GM21447 (cell line): ENCODE measurements around the gene ZBTB1.

Source experiments
- ATAC-seq: cut with Tn5 transposase; IDR thresholded peaks from one replicate; pipeline ENCODE4 v1.9.1; 2021; ENCODE audit not compliant: unreplicated experiment

Gene ZBTB1

GRCh38 chr14:64504310-64504896 lies at the start of gene ZBTB1:
TSS of gene ZBTB1 (plus strand) at chr14:64504770. CDS start at chr14:64521505, 16,735 bp downstream.
- peak; percentile 19 for ATAC-seq

- no peak for ATAC-seq
Measured at GRCh38 chr14:64459405-64460136, 45.0 kb upstream of the ZBTB1 start.

GRCh38 chr14:64461221-64461620 lies 43.3 kb upstream of the ZBTB1 start:
- no peak for ATAC-seq

GRCh38 chr14:64463195-64463594 lies 41.4 kb upstream of the ZBTB1 start:
- ATAC-seq, result no peak

GRCh38 chr14:64463873-64464272 lies 40.7 kb upstream of the ZBTB1 start:
- no peak for ATAC-seq

GRCh38 chr14:64464651-64465050 lies 39.9 kb upstream of the ZBTB1 start:
- no peak for ATAC-seq

- ATAC-seq, result peak; percentile 53
Measured at GRCh38 chr14:64465191-64465822, 39.3 kb upstream of the ZBTB1 start, which contains the start of gene AKAP5. TSS of gene AKAP5 (plus strand) at chr14:64465499. CDS start at chr14:64468395, 2,896 bp downstream.

- ATAC-seq, result peak; percentile 8
Measured at GRCh38 chr14:64465831-64466554, 38.6 kb upstream of the ZBTB1 start.

GRCh38 chr14:64467101-64467500 lies 37.5 kb upstream of the ZBTB1 start:
- ATAC-seq, result no peak

GRCh38 chr14:64467566-64467965 lies 37.0 kb upstream of the ZBTB1 start:
- no peak for ATAC-seq

- no peak for ATAC-seq
Measured at GRCh38 chr14:64468451-64468850, 36.1 kb upstream of the ZBTB1 start.

GRCh38 chr14:64474041-64474440 lies 30.5 kb upstream of the ZBTB1 start:
- ATAC-seq, result no peak

- no peak for ATAC-seq
Measured at GRCh38 chr14:64474698-64475097, 29.9 kb upstream of the ZBTB1 start.

- ATAC-seq, result no peak
Measured at GRCh38 chr14:64475585-64476273, 28.8 kb upstream of the ZBTB1 start.

- ATAC-seq, result no peak
Measured at GRCh38 chr14:64476438-64476837, 28.1 kb upstream of the ZBTB1 start.

GRCh38 chr14:64478634-64479250 lies 25.8 kb upstream of the ZBTB1 start:
- no peak for ATAC-seq

GRCh38 chr14:64488590-64489099 lies 15.9 kb upstream of the ZBTB1 start:
- no peak for ATAC-seq

GRCh38 chr14:64491637-64492036 lies 12.9 kb upstream of the ZBTB1 start:
- ATAC-seq, result no peak

GRCh38 chr14:64493455-64493854 lies 11.1 kb upstream of the ZBTB1 start:
- no peak for ATAC-seq

GRCh38 chr14:64495252-64495651 lies 9.3 kb upstream of the ZBTB1 start:
- ATAC-seq, result no peak
